MM.1S (cell line): ENCODE measurements around the gene ZNF844.
"Not testable (repeated sequence)": the region's sequence is repeated elsewhere in the genome, so short reads cannot be mapped to it uniquely, and the experiment has no call there.

Source experiments
- DNase-seq: peaks from one replicate; pipeline ENCODE4 v3.0.0-alpha.2; 2015
- H2AFZ ChIP-seq: fragments of 300-600 bp; sonication (generic); 2 replicates; pipeline ENCODE4 v1.6.0; 2016; ENCODE audit warnings: antibody characterized with exemption, low read length
- H3F3A ChIP-seq: fragments of 300-600 bp; sonication (generic); 2 replicates; pipeline ENCODE4 v1.6.1; 2016; ENCODE audit warnings: mild to moderate bottlenecking, antibody characterized with exemption, low read length, moderate library complexity, mixed read lengths; ENCODE audit not compliant: insufficient read depth
- H3K27ac ChIP-seq: fragments of 300-600 bp; sonication (generic); 2 replicates; pipeline ENCODE4 v1.5.1; 2016; ENCODE audit warnings: mild to moderate bottlenecking, low read length
- H3K27me3 ChIP-seq: fragments of 300-600 bp; sonication (generic); replicated peaks from 2 replicates; pipeline ENCODE4 v1.6.0; 2016; ENCODE audit warnings: low read length; ENCODE audit not compliant: insufficient read depth
- H3K36me3 ChIP-seq: fragments of 300-600 bp; sonication (generic); replicated peaks from 2 replicates; pipeline ENCODE4 v1.6.1; 2016; ENCODE audit warnings: mild to moderate bottlenecking, low read length, mixed read lengths; ENCODE audit not compliant: insufficient read depth
- H3K4me1 ChIP-seq: fragments of 300-600 bp; sonication (generic); 2 replicates; pipeline ENCODE4 v1.6.1; 2016; ENCODE audit warnings: low read length, mixed read lengths
- H3K4me2 ChIP-seq: fragments of 300-600 bp; sonication (generic); 2 replicates; pipeline ENCODE4 v1.6.0; 2016; ENCODE audit warnings: low read depth, low read length
- H3K4me3 ChIP-seq: fragments of 300-600 bp; sonication (generic); 2 replicates; pipeline ENCODE4 v1.5.1; 2016; ENCODE audit warnings: low read length, mixed read lengths
- H3K79me2 ChIP-seq: fragments of 300-600 bp; sonication (generic); 2 replicates; pipeline ENCODE4 v1.6.1; 2016; ENCODE audit warnings: mixed run types, low read length, mixed read lengths
- H3K9ac ChIP-seq: fragments of 300-600 bp; sonication (generic); 2 replicates; pipeline ENCODE4 v1.6.1; 2016; ENCODE audit warnings: low read length, mixed read lengths
- H3K9me2 ChIP-seq: fragments of 300-600 bp; sonication (generic); replicated peaks from 2 replicates; pipeline ENCODE4 v1.6.1; 2016; ENCODE audit warnings: mild to moderate bottlenecking, low read length, mixed read lengths; ENCODE audit not compliant: insufficient read depth
- H3K9me3 ChIP-seq: fragments of 300-600 bp; sonication (generic); replicated peaks from 2 replicates; pipeline ENCODE4 v1.6.1; 2016; ENCODE audit warnings: mild to moderate bottlenecking, low read length, mixed read lengths; ENCODE audit not compliant: insufficient read depth
- H4K20me1 ChIP-seq: fragments of 300-600 bp; sonication (generic); 2 replicates; pipeline ENCODE4 v1.6.1; 2016; ENCODE audit warnings: mild to moderate bottlenecking, low read length, moderate library complexity, mixed read lengths; ENCODE audit not compliant: insufficient read depth
- CTCF ChIP-seq: fragments of 300-600 bp; sonication (generic); IDR thresholded peaks from 2 replicates; pipeline ENCODE4 v1.5.1; 2016; ENCODE audit warnings: antibody characterized with exemption, low read length, mixed read lengths
- EZH2 ChIP-seq: fragments of 300-600 bp; sonication (generic); optimal IDR thresholded peaks from 2 replicates; pipeline ENCODE3; 2017; ENCODE audit warnings: low read depth, mild to moderate bottlenecking, antibody characterized with exemption, low read length, mixed read lengths
- EZH2phosphoT487 ChIP-seq: fragments of 300-600 bp; sonication (generic); IDR thresholded peaks from 2 replicates; pipeline ENCODE4 v1.6.1; 2018; ENCODE audit warnings: antibody characterized with exemption, low read length

Gene ZNF844

GRCh38 chr19:12095111-12095790 lies 30.7 kb downstream of the ZNF844 start:
- Histone ChIP-seq H3K4me2 (no peak overlapping the region), H2AFZ (no peak overlapping the region), H3K4me1 (no peaks in the 10 kb centered on the region), H3K9me2 (no peaks in the 10 kb centered on the region), H3K79me2 (no peaks in the 10 kb centered on the region), H3F3A (no peaks in the 10 kb centered on the region), H3K27ac (no peak overlapping the region), H3K27me3 (no peaks in the 10 kb centered on the region), H4K20me1 (no peaks in the 10 kb centered on the region), H3K9ac (no peak overlapping the region), H3K9me3 (no peaks in the 10 kb centered on the region), H3K4me3 (no peak overlapping the region), H3K36me3 (no peaks in the 10 kb centered on the region)
- TF ChIP-seq EZH2 (no peak), CTCF (no peak), EZH2phosphoT487 (no peak)
- no peak for DNase-seq

- H3K36me3 ChIP-seq, result no peaks in the 10 kb centered on the region
- no peaks in the 10 kb centered on the region for H3K27me3 ChIP-seq
- H3K4me2 ChIP-seq, result no peak overlapping the region
- no peak for DNase-seq
- no peaks in the 10 kb centered on the region for H3K9me3 ChIP-seq
- H2AFZ ChIP-seq, result no peak overlapping the region
- H3K79me2 ChIP-seq, result no peaks in the 10 kb centered on the region
- no peaks in the 10 kb centered on the region for H3F3A ChIP-seq
- H3K9me2 ChIP-seq, result no peaks in the 10 kb centered on the region
- H4K20me1 ChIP-seq, result no peaks in the 10 kb centered on the region
- H3K9ac ChIP-seq, result no peak overlapping the region
- TF ChIP-seq EZH2, result no peak
- no peak overlapping the region for H3K4me3 ChIP-seq
- no peaks in the 10 kb centered on the region for H3K4me1 ChIP-seq
- H3K27ac ChIP-seq, result no peak overlapping the region
These were observed 33.5 kb downstream of the ZNF844 start for GRCh38 chr19:12098040-12098439.

GRCh38 chr19:12103909-12104308 lies 39.4 kb downstream of the ZNF844 start:
- H3K9me3 ChIP-seq, H4K20me1 ChIP-seq, H3K4me3 ChIP-seq, H3K9ac ChIP-seq, H2AFZ ChIP-seq, H3K27me3 ChIP-seq, DNase-seq, H3K9me2 ChIP-seq, H3K4me1 ChIP-seq, H3F3A ChIP-seq, H3K27ac ChIP-seq, H3K4me2 ChIP-seq, H3K36me3 ChIP-seq, H3K79me2 ChIP-seq: not testable (repeated sequence)

GRCh38 chr19:12111176-12111575 lies 46.6 kb downstream of the ZNF844 start:
- Histone ChIP-seq H3K27ac (no peak overlapping the region), H3K4me2 (no peak overlapping the region), H4K20me1 (no peaks in the 10 kb centered on the region), H3K27me3 (no peaks in the 10 kb centered on the region), H3F3A (no peaks in the 10 kb centered on the region), H3K4me1 (no peaks in the 10 kb centered on the region), H3K4me3 (no peak overlapping the region), H3K79me2 (no peaks in the 10 kb centered on the region), H3K9me2 (no peaks in the 10 kb centered on the region), H3K36me3 (no peaks in the 10 kb centered on the region; the same call in 1 of the 2 replicates), H2AFZ (no peak overlapping the region), H3K9me3 (no peaks in the 10 kb centered on the region), H3K9ac (no peak overlapping the region)
- no peak for TF ChIP-seq CTCF
- no peak for DNase-seq
